ENCODE data around the gene ACOX3. TPM values are rescaled to one million over a fixed set of nuclear protein-coding genes. Genes with fewer than 3 reads are reported as not detected.

ACOX3 gene
- total RNA-seq, 1 donor from 2014 or later, result 74.5 TPM

DNA sequence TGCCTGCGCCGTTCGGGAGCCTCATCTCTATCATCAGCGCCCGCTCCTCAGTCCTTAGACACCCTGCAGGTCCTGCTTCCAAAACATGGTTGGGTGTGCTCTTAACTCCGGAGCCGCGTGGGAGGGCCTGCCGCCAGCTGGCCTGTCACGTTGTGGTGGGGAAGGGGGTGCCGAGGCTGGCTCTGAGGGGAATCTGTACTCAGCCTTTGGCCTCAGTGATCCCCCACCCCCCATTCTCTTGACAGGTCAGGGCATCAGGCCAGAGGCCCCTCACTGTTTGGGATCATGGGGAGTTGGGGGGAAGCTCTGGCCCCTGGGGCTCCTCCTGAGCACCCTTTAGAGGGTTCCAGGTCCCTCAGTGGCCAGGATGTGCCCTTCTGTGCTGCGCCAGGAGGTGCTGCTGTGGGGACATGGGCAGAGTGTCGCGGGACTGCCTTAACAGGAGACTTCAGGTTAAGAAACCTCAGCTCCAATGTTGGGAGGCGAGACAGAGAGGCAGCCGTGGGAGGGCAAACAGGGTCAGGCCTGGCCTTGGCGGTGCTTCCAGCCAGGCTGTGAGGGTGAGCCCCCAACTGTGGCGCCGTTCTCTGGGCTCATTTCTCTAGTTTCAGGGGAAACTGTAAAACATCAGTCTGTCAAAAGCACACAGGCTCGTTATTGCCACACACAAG lies 33.5 kb upstream of the ACOX3 start:
- H3K27me3 ChIP-seq, result no peaks in the 10 kb centered on the region
- DNase-seq (ENCODE audit: low spot score in 2 of 2), result no peak
- TF ChIP-seq, protein P1, sequence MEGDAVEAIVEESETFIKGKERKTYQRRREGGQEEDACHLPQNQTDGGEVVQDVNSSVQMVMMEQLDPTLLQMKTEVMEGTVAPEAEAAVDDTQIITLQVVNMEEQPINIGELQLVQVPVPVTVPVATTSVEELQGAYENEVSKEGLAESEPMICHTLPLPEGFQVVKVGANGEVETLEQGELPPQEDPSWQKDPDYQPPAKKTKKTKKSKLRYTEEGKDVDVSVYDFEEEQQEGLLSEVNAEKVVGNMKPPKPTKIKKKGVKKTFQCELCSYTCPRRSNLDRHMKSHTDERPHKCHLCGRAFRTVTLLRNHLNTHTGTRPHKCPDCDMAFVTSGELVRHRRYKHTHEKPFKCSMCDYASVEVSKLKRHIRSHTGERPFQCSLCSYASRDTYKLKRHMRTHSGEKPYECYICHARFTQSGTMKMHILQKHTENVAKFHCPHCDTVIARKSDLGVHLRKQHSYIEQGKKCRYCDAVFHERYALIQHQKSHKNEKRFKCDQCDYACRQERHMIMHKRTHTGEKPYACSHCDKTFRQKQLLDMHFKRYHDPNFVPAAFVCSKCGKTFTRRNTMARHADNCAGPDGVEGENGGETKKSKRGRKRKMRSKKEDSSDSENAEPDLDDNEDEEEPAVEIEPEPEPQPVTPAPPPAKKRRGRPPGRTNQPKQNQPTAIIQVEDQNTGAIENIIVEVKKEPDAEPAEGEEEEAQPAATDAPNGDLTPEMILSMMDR (IDR thresholded peaks at IDR 0.05), result no peak
- intact Hi-C loops (cut with DNase I), result loop anchor here (2.0 kb wide), 1 partner anchor 33 kb away; no protein-coding TSS in a partner anchor
- H3K9me3 ChIP-seq, result no peaks in the 10 kb centered on the region
- H3K4me1 ChIP-seq, result peaks cover 9 to 26% of the 10 kb centered on the region in 2 donors
- H3K27ac ChIP-seq, result peak overlapping the region; percentile 77
- peaks cover 17 to 36% of the 10 kb centered on the region in 2 donors for H3K36me3 ChIP-seq
- no peak overlapping the region for H3K4me3 ChIP-seq

GRCh38 chr4:8473198-8473919 lies 32.8 kb upstream of the ACOX3 start:
- no peak overlapping the region for H3K4me3 ChIP-seq
- H3K9me3 ChIP-seq, result no peaks in the 10 kb centered on the region
- intact Hi-C loops (cut with DNase I), result loop anchor here (2.0 kb wide), 1 partner anchor 33 kb away; no protein-coding TSS in a partner anchor
- H3K27ac ChIP-seq, result peak overlapping the region; percentile 77
- no peaks in the 10 kb centered on the region for H3K27me3 ChIP-seq
- DNase-seq (ENCODE audit: low spot score in 2 of 2), result peak in 1 of 2 donors; percentile 73
- TF ChIP-seq, protein P1 (IDR thresholded peaks at IDR 0.05), result peak; percentile 6 to 47 (median 23)
- peaks cover 9 to 26% of the 10 kb centered on the region in 2 donors for H3K4me1 ChIP-seq
- H3K36me3 ChIP-seq, result peaks cover 17 to 43% of the 10 kb centered on the region in 2 donors

- H3K4me1 ChIP-seq, result peaks cover 9 to 26% of the 10 kb centered on the region in 2 donors
- intact Hi-C loops (cut with DNase I), result loop anchor here (2.0 kb wide), 1 partner anchor 34 kb away; no protein-coding TSS in a partner anchor
- TF ChIP-seq, protein P1 (IDR thresholded peaks at IDR 0.05), result no peak
Observed at GRCh38 chr4:8472689-8473197, 32.2 kb upstream of the ACOX3 start.

GRCh38 chr4:8472158-8472688 lies 31.7 kb upstream of the ACOX3 start:
- intact Hi-C loops (cut with DNase I), result loop anchor here (2.0 kb wide), 1 partner anchor 35 kb away; no protein-coding TSS in a partner anchor
- Histone ChIP-seq H3K4me3 (no peak overlapping the region), H3K27ac (peak overlapping the region; percentile 77), H3K4me1 (peaks cover 9 to 26% of the 10 kb centered on the region in 2 donors), H3K27me3 (no peaks in the 10 kb centered on the region), H3K9me3 (no peaks in the 10 kb centered on the region), H3K36me3 (peaks cover 14 to 45% of the 10 kb centered on the region in 2 donors)
- no peak for DNase-seq (ENCODE audit: low spot score in 2 of 2)
- TF ChIP-seq, protein P1 (IDR thresholded peaks at IDR 0.05), result no peak

More at GRCh38 chr4:8472689-8473197, 32.2 kb upstream of the ACOX3 start:
- H3K9me3 ChIP-seq, result no peaks in the 10 kb centered on the region
- H3K36me3 ChIP-seq, result peaks cover 17 to 49% of the 10 kb centered on the region in 2 donors
- no peak overlapping the region for H3K4me3 ChIP-seq
- H3K27ac ChIP-seq, result peak overlapping the region; percentile 77
- peak in 1 of 2 donors; percentile 73 for DNase-seq (ENCODE audit: low spot score in 2 of 2)
- H3K27me3 ChIP-seq, result no peaks in the 10 kb centered on the region

DNA sequence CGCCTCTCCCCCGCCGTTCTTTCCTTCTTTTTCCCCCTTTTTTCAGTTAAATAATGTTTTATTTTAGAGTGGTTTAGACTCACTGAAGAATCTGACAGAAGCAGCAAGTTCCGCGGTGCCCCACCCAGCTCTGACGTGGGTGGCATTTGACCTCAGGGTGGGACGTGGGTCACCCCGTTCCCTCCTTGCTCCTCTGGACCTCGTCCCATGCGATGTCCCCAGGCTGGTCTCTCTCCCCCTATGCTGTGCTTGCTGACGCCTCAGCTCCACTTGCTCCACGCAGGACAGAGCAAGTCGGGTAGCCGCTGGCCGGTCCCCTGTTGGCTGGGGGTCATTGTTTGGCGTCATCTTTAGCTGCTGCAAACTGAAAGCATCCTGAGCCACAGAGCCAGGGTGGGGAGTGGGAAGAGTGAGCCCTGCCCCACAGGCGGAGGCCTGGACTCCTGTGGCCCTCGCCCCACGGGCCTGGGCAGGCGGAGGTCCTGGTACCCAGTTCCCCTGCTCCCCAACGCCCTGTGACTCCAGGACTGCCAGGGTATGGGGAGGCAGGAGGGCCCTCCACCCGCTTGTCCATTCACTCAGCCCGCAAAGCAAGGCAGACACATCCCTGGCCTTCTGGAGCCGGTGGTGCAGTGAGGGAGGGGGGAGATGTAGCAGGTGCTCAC lies 30.8 kb upstream of the ACOX3 start:
- Histone ChIP-seq H3K27me3 (no peaks in the 10 kb centered on the region), H3K36me3 (peaks cover 15 to 45% of the 10 kb centered on the region in 2 donors), H3K4me3 (no peak overlapping the region), H3K9me3 (no peaks in the 10 kb centered on the region), H3K27ac (no peak overlapping the region), H3K4me1 (peaks cover 9 to 26% of the 10 kb centered on the region in 2 donors)
- TF ChIP-seq, protein P1 (IDR thresholded peaks at IDR 0.05), result no peak
- intact Hi-C loops (cut with DNase I), result no loop called here
- no peak for DNase-seq (ENCODE audit: low spot score in 2 of 2)

Measured in ascending aorta (tissue), 2 donors.